Activated CD4-positive, alpha-beta T cell treated with anti-CD3 and anti-CD28 coated beads, Interleukin-2, Interleukin-4, amounts not matched to agents 100 ng/mL and 50 ng/mL, durations not matched to agents 16 hours and 8 hours (primary cell): ENCODE measurements around the gene UGT2B7.
"Not testable (repeated sequence)": the region's sequence is repeated elsewhere in the genome, so short reads cannot be mapped to it uniquely, and the experiment has no call there.

Experiments
- DNase-seq: peaks from one replicate; pipeline ENCODE4 v3.0.0-alpha.2; 2020; ENCODE audit warnings: low spot score

UGT2B7 gene

GRCh38 chr4:69088473-69088872, 7.8 kb upstream of the UGT2B7 start:
- DNase-seq = no peak

- DNase-seq = no peak
These were observed 6.9 kb upstream of the UGT2B7 start for GRCh38 chr4:69089388-69089787.

- DNase-seq = no peak
These were observed 4.1 kb upstream of the UGT2B7 start for GRCh38 chr4:69092190-69092589.

- DNase-seq = no peak
These were observed 3.2 kb upstream of the UGT2B7 start for GRCh38 chr4:69092980-69093568.

GRCh38 chr4:69093681-69094080, 2.6 kb upstream of the UGT2B7 start:
- DNase-seq = no peak

- DNase-seq = no peak
These were observed 958 bp upstream of the UGT2B7 start for GRCh38 chr4:69095301-69095731.

GRCh38 chr4:69096810-69097209, 536 bp downstream of the UGT2B7 start:
- DNase-seq = no peak

- no peak for DNase-seq
These were observed 2.2 kb downstream of the UGT2B7 start for GRCh38 chr4:69098470-69098869.

GRCh38 chr4:69099910-69100309, 3.6 kb downstream of the UGT2B7 start:
- no peak for DNase-seq

- not testable (repeated sequence) for DNase-seq
These were observed 6.4 kb downstream of the UGT2B7 start for GRCh38 chr4:69102668-69103067.

- no peak for DNase-seq
These were observed 8.5 kb downstream of the UGT2B7 start for GRCh38 chr4:69104719-69105275.

- not testable (repeated sequence) for DNase-seq
These were observed 19.0 kb downstream of the UGT2B7 start for GRCh38 chr4:69115151-69115850.

- no peak for DNase-seq
These were observed 19.6 kb downstream of the UGT2B7 start for GRCh38 chr4:69115851-69116213.

- no peak for DNase-seq
These were observed 20.5 kb downstream of the UGT2B7 start for GRCh38 chr4:69116645-69117321.

- no peak for DNase-seq
These were observed 24.6 kb downstream of the UGT2B7 start for GRCh38 chr4:69120870-69121269.

- no peak for DNase-seq
These were observed 26.2 kb downstream of the UGT2B7 start for GRCh38 chr4:69122476-69122875.

GRCh38 chr4:69124941-69125340, 28.7 kb downstream of the UGT2B7 start:
- no peak for DNase-seq

- DNase-seq = no peak
These were observed 29.8 kb downstream of the UGT2B7 start for GRCh38 chr4:69126024-69126423.

- no peak for DNase-seq
These were observed 37.7 kb downstream of the UGT2B7 start for GRCh38 chr4:69133993-69134392.

- DNase-seq = no peak
These were observed 38.2 kb downstream of the UGT2B7 start for GRCh38 chr4:69134471-69134870.

GRCh38 chr4:69141320-69141719, 45.0 kb downstream of the UGT2B7 start:
- no peak for DNase-seq

- DNase-seq = no peak
These were observed 51.1 kb downstream of the UGT2B7 start for GRCh38 chr4:69147334-69147733.

GRCh38 chr4:69154021-69154420, 57.7 kb downstream of the UGT2B7 start:
- no peak for DNase-seq
